Ovary (tissue), 3 donors: ENCODE data around the gene FMN1.

ENCODE experiments used
- CTCF ChIP-seq, 3 donors: fragments of 450-650 bp in 2 of 3; fragments of 200-600 bp in 1 of 3; IDR thresholded peaks; one replicate each; pipeline versions ENCODE4 v1.5.1 to v1.8.0; 2016 to 2022; ENCODE audit warnings: antibody characterized with exemption in 3 of 3, mild to moderate bottlenecking in 1 of 3
- POLR2A ChIP-seq: fragments of 450-650 bp; IDR thresholded peaks from one replicate; pipeline ENCODE4 v1.6.1; 2017; ENCODE audit warnings: antibody characterized with exemption, mild to moderate bottlenecking, moderate library complexity
- donor health status: DM: no; HTN: no; CAD: no.

GRCh38 chr15:33132233-33132580 is 62.3 kb downstream of the FMN1 start:
- TF ChIP-seq POLR2A (no peak), CTCF (IDR thresholded peaks at IDR 0.05) (no peak)
